GM12892 (cell line): ENCODE data around the gene EGF.

Experiments used
- POLR2A ChIP-seq: IDR thresholded peaks from 2 replicates; pipeline ENCODE4 v1.6.1; 2011; ENCODE audit warnings: low read depth, low read length, control low read depth
- POLR2AphosphoS5 ChIP-seq: IDR thresholded peaks from 2 replicates; pipeline ENCODE4 v1.6.1; 2011; ENCODE audit warnings: low read depth, low read length, control low read depth
- TAF1 ChIP-seq: IDR thresholded peaks from 2 replicates; pipeline ENCODE4 v1.6.1; 2011; ENCODE audit warnings: low read depth, mild to moderate bottlenecking, control low read depth, low read length, borderline replicate concordance

DNA sequence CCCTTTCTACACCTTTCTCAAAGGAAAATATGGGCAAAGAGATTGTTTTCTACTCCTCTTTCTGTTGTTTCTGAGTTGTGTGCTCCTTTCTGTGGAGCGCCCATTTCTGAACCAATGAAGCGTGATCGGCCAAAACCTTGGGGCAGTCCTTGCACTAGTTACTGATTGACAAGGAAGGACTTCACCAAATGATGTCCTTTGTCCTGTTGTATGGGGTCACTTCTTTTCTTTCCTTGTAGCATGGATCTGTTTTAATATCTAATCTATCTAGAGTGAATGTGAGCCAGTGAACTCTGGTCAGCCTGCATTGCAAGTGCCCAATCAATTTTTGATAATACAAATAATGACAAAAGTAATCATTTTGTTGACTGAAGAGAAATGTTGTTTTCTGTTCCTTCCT lies 94.5 kb downstream of the EGF start:
- TF ChIP-seq TAF1 (no peak), POLR2A (no peak), POLR2AphosphoS5 (no peak)
